ENCODE results near the gene FOXN1. TPM values are rescaled to one million over a fixed set of nuclear protein-coding genes. Genes with fewer than 3 reads are reported as not detected.

The FOXN1 gene
- total RNA-seq, 2 donors from 2014 or later: 0.52 TPM; not detected in 1

DNA sequence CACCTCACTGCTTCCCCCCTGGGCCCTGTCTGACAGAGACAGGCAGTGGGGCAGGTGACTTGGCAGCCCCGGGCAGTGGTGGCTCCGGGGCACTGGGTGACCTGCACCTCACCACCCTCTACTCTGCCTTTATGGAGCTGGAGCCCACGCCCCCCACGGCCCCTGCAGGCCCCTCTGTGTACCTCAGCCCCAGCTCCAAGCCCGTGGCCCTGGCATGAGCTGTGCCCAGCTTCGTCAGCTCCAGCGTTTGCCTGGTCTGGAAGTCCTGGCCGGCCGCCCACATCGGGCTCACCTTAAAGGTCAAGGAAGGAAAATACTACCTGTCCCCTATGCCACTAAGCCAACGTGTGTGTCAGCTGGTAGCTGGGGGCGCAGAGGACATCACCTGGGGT lies 31.1 kb downstream of the FOXN1 start:
- intact Hi-C loops (cut with DNase I): no loop called here
- H3K9me3 ChIP-seq: no peaks in the 10 kb centered on the region
- ATAC-seq: no peak
- no peaks in the 10 kb centered on the region for H3K4me1 ChIP-seq
- no peaks in the 10 kb centered on the region for H3K27me3 ChIP-seq
- TF ChIP-seq POLR2A (IDR thresholded peaks at IDR 0.05): no peak
- TF ChIP-seq, protein P1, sequence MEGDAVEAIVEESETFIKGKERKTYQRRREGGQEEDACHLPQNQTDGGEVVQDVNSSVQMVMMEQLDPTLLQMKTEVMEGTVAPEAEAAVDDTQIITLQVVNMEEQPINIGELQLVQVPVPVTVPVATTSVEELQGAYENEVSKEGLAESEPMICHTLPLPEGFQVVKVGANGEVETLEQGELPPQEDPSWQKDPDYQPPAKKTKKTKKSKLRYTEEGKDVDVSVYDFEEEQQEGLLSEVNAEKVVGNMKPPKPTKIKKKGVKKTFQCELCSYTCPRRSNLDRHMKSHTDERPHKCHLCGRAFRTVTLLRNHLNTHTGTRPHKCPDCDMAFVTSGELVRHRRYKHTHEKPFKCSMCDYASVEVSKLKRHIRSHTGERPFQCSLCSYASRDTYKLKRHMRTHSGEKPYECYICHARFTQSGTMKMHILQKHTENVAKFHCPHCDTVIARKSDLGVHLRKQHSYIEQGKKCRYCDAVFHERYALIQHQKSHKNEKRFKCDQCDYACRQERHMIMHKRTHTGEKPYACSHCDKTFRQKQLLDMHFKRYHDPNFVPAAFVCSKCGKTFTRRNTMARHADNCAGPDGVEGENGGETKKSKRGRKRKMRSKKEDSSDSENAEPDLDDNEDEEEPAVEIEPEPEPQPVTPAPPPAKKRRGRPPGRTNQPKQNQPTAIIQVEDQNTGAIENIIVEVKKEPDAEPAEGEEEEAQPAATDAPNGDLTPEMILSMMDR (IDR thresholded peaks at IDR 0.05): no peak
- peak in 2 of 4 donors; percentile 26 to 61 for DNase-seq
- H3K4me3 ChIP-seq: no peak overlapping the region
- H3K27ac ChIP-seq: no peak overlapping the region
- H3K36me3 ChIP-seq (replicated peaks in 1 of 2; ENCODE audit: insufficient read depth in 1 of 2, low read depth in 2 of 2): no peaks in the 10 kb centered on the region
- 42 to 47% methylated on average over 2 to 11 of the region's 12 CpGs for WGBS, 2 donors

- Histone ChIP-seq H3K36me3 (replicated peaks in 1 of 2; ENCODE audit: insufficient read depth in 1 of 2, low read depth in 2 of 2) (no peaks in the 10 kb centered on the region), H3K4me3 (no peak overlapping the region), H3K27ac (no peak overlapping the region), H3K9me3 (no peaks in the 10 kb centered on the region), H3K27me3 (no peaks in the 10 kb centered on the region), H3K4me1 (no peaks in the 10 kb centered on the region)
- WGBS, 2 donors: 74 to 79% methylated on average over 11 to 14 of the region's 14 CpGs
- TF ChIP-seq, protein P1 (IDR thresholded peaks at IDR 0.05): no peak
- no peak for TF ChIP-seq POLR2A (IDR thresholded peaks at IDR 0.05)
- intact Hi-C loops (cut with DNase I): no loop called here
- DNase-seq: no peak
- no peak for ATAC-seq
Observed at GRCh38 chr17:28538296-28538895, 32.2 kb downstream of the FOXN1 start.

DNA sequence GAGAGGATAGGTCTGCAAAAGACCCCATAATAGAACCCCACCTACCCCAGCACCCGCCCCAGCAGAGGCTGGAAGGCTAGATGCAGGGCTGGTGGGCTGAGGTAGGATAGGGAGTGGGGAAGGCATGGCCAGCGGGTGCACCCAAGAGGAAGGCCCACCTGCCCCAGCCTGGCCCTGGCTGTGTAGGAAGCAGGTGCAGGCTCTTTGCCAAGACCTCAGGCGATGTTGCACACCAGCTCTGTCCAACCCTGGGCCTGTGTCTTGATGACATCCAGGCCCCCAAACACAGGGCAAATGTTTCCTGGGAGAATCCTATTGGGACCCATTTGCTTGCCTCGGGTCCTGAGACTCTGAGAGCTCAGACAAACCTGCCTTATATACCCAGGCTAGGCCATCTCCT lies 34.1 kb downstream of the FOXN1 start:
- 58 to 76% methylated on average over 4 of the region's 4 CpGs for WGBS, 2 donors
- Histone ChIP-seq H3K36me3 (replicated peaks in 1 of 2; ENCODE audit: insufficient read depth in 1 of 2, low read depth in 2 of 2) (no peaks in the 10 kb centered on the region), H3K27ac (no peak overlapping the region), H3K9me3 (no peaks in the 10 kb centered on the region), H3K4me3 (no peak overlapping the region), H3K4me1 (no peaks in the 10 kb centered on the region), H3K27me3 (no peaks in the 10 kb centered on the region)
- DNase-seq: no peak
- no peak for ATAC-seq
- TF ChIP-seq, protein P1 (IDR thresholded peaks at IDR 0.05): no peak
- TF ChIP-seq POLR2A (IDR thresholded peaks at IDR 0.05): no peak
- intact Hi-C loops (cut with DNase I): no loop called here

- H3K36me3 ChIP-seq (replicated peaks in 1 of 2; ENCODE audit: insufficient read depth in 1 of 2, low read depth in 2 of 2): no peaks in the 10 kb centered on the region
- H3K27me3 ChIP-seq: no peaks in the 10 kb centered on the region
- no peak overlapping the region for H3K4me3 ChIP-seq
- no peak overlapping the region for H3K27ac ChIP-seq
- DNase-seq (no peak), ATAC-seq (no peak)
- WGBS, 2 donors: 60 to 66% methylated on average over 4 of the region's 4 CpGs
- TF ChIP-seq, protein P1 (IDR thresholded peaks at IDR 0.05): no peak
- TF ChIP-seq POLR2A (IDR thresholded peaks at IDR 0.05): no peak
- no peaks in the 10 kb centered on the region for H3K4me1 ChIP-seq
- intact Hi-C loops (cut with DNase I): no loop called here
- H3K9me3 ChIP-seq: no peaks in the 10 kb centered on the region
Observed at GRCh38 chr17:28541439-28541838, 35.3 kb downstream of the FOXN1 start.

Data from body of pancreas (tissue), 4 donors.